Upper lobe of left lung (tissue), 4 donors: Measurements from ENCODE around the gene ADH1A.

ENCODE experiments used
- CTCF ChIP-seq, 6 experiments: fragments of 450-650 bp in 4 of 6; fragments of 200-600 bp in 2 of 6; sonication (generic) in 2 of 6; IDR thresholded peaks; one replicate each; pipeline ENCODE4 v1.5.1; 2016 to 2019; ENCODE audit warnings: antibody characterized with exemption in 6 of 6
- EP300 ChIP-seq, 4 donors: sonication (generic); formaldehyde crosslinking; IDR thresholded peaks; one replicate each; pipeline ENCODE4 v1.5.1; 2017; ENCODE audit warnings: antibody characterized with exemption in 4 of 4, control low read depth in 2 of 4
- POLR2AphosphoS5 ChIP-seq, 2 donors: sonication (generic); formaldehyde crosslinking; IDR thresholded peaks; one replicate each; pipeline ENCODE4 v1.5.1; 2017; ENCODE audit warnings: antibody characterized with exemption in 2 of 2

DNA sequence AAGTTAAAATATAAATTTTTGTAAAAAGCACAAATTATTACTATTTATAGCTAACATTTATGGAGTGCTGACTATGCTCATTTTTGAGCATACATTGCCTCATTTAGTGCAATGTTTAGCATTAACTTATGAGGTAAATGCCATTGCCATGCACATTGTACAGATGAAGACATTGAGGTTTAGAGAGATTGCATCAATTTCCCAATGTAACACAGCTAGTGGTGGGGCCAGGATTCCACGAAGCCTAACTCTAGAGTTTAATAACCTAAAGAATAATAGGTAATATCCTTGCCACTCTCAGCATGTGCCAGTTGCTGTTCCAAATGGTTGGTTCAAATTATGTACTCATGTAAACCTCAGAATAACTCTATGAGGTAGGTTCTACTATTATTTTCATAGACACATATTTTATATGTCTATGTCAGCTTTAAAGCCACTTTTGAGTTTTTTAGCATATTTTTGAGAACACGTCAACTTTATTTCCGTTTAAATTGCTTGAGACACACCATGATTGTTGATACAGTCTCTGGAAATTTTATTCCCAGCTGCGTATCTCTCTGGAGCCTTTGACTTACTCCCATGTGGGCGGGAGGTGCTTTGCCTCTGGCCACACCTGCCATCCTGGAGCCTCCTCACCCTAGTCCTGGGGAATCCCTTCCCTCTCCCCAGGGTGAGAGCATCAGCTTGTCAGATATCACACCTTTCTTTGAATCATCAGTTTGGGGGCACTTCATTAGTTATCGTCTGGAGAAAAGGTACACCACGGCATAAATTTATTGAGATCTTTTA is 10.8 kb upstream of the ADH1A start:
- TF ChIP-seq CTCF (IDR thresholded peaks at IDR 0.05) (no peak), EP300 (IDR thresholded peaks at IDR 0.05) (no peak), POLR2AphosphoS5 (IDR thresholded peaks at IDR 0.05) (no peak)
